ENCODE data around the gene KLF2. TPM values are rescaled to one million over a fixed set of nuclear protein-coding genes. Genes with fewer than 3 reads are reported as not detected.

KLF2 gene
- total RNA-seq = 6.0 and 8.4 TPM in 2 replicates

GRCh38 chr19:16324384-16325160 lies at the start of gene KLF2:
Gene KLF2 (plus strand): TSS chr19:16324826. CDS start chr19:16324924, 98 bp downstream.

Other genes starting within 250 kb of the KLF2 start
- 1,255 and 1,332 TPM in 2 replicates for gene TPM4, start 248.3 kb upstream of the KLF2 start, total RNA-seq
- gene RAB8A, start 212.9 kb upstream of the KLF2 start, total RNA-seq = 65.8 and 66.0 TPM in 2 replicates
- not detected in 2 replicates for gene HSH2D, start 181.1 kb upstream of the KLF2 start, total RNA-seq
- not detected in 2 replicates for gene CIB3, start 151.3 kb upstream of the KLF2 start, total RNA-seq
- gene FAM32A, start 139.4 kb upstream of the KLF2 start, total RNA-seq = 79.3 and 101 TPM in 2 replicates
- gene AP1M1, start 126.9 kb upstream of the KLF2 start, total RNA-seq = 105 and 107 TPM in 2 replicates
- 11.4 and 13.4 TPM in 2 replicates for gene EPS15L1, start 147.1 kb downstream of the KLF2 start, total RNA-seq
- gene CALR3, start 171.3 kb downstream of the KLF2 start, total RNA-seq = not detected in 2 replicates
- 4.4 TPM in 2 replicates for gene C19orf44, start 171.6 kb downstream of the KLF2 start, total RNA-seq
- gene CHERP, start 217.6 kb downstream of the KLF2 start, total RNA-seq = 6.6 and 8.0 TPM in 2 replicates
- 34.7 and 45.4 TPM in 2 replicates for gene SLC35E1, start 247.6 kb downstream of the KLF2 start, total RNA-seq